ENCODE data around the gene APOBEC3G.
A peak's percentile ranks its signal among the peaks of the same experiment; 100 is the strongest.

Gene APOBEC3G

GRCh38 chr22:39090426-39091064 lies 13.5 kb downstream of the APOBEC3G start:
- DNase-seq (ENCODE audit: low read depth in 2 of 2) = peak; percentile 75 to 77

GRCh38 chr22:39091126-39092081 lies 14.3 kb downstream of the APOBEC3G start:
- no peak for DNase-seq (ENCODE audit: low read depth in 2 of 2)

DNA sequence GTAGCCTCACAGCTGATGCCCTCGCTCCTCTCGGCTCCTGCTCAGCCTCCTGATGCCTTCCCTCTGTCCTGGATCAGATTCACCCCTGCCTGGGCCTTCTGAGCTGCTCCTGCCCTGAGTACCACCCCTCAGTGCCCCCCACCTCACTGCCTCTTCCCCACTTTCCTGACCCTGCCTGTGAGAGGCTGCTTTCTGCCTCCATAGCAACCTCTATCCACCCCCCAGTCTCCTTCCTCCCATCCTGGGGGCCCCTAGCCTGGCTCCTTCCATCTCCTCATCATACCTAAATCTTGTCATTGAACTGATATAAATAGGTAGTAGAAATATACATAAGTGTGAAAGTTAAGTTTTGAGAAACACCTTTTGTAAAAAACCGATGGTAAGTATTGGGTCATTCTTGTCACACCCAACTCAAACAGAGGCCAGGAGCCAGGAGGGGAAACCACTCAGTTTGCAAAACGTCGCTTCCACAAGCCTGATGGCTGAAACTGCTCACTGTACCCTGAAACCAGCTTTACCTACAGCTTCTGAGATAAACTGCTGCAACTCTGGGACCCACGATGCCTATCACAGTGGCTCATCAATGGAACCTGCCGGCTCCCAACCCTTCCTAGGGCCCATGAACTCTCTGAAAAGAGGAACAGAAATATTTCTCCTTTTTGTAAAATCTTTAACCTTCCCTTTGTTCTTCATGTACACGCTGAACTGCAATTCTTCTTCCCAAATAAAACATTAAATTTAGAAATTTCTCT lies 15.2 kb downstream of the APOBEC3G start:
- no peak for DNase-seq (ENCODE audit: low read depth in 2 of 2)

DNA sequence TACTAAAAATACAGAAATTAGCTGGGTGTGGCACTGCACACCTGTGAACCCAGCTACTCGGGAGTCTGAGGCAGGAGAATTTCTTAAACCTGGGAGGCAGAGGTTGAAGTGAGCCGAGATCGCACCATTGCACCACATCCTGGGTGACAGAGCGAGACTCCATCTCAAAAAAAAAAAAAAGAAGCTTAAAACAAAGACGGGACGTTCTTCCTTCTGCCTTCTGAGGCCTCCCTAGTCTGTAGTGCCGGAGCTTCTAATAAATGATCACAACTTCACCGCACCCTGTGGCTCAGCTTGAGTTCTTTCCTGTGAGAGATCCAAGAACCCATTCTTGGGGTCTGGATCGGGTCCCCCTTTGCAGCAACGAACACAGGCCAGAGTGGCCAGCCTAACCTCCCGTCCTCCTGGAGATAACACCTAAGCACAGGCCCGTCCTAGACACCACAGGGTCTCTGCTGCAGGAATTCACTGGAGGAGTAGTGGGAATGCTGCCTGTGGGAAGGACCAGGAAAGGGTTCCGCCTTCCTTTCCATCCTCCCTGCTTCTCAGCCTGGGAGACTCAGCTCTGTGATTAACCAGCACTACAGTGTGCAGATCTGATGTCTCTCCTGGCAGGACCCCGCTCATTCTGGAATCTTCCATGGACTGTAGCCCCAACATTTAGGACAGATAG lies 17.8 kb downstream of the APOBEC3G start:
- no peak for DNase-seq (ENCODE audit: low read depth in 2 of 2)

DNA sequence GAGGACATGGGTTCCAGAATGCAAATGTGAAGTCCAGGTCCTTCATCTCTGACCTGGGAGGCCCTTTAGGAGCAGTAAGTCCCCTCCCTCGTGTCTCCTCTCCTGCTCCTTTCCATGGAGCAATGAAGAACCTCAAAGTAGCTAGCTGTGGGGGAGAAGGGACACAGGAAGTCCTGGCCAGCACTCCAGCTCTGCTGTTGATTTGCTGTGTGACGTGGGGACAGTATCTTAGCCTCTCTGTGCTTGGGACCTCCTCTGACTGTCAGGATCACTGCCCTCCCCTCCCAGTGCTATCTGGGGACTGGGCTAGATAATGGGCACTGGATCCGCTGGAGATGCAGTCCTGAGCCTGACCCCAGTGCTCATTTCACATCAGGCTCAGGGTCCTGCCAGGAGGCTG lies 18.9 kb downstream of the APOBEC3G start:
- no peak for DNase-seq (ENCODE audit: low read depth in 2 of 2)

- no peak for DNase-seq (ENCODE audit: low read depth in 2 of 2)
Observed at GRCh38 chr22:39097098-39098020, 20.3 kb downstream of the APOBEC3G start, which contains the start of gene APOBEC3H. APOBEC3H (plus strand) TSS chr22:39097244; CDS start chr22:39100279, 3,035 bp downstream.

DNA sequence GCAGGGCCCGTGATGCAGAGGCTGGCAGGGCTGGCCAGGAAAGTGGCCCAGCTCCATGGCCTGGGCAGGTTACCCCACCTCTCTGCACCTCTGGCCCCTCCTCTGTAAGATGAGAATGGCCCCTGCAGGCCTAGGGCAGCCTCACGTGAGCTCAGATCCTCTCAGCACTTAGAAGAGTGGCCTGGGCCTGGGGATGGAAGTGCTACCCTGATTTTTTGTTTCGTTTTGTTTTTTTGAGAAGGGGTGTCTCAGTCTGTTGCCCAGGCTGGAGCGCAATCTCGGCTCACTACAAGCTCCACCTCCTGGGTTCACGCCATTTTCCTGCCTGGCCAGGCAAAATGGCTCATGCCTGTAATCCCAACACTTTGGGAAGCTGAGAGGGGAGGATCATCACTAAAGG lies 21.0 kb downstream of the APOBEC3G start:
- DNase-seq (ENCODE audit: low read depth in 2 of 2) = no peak

DNA sequence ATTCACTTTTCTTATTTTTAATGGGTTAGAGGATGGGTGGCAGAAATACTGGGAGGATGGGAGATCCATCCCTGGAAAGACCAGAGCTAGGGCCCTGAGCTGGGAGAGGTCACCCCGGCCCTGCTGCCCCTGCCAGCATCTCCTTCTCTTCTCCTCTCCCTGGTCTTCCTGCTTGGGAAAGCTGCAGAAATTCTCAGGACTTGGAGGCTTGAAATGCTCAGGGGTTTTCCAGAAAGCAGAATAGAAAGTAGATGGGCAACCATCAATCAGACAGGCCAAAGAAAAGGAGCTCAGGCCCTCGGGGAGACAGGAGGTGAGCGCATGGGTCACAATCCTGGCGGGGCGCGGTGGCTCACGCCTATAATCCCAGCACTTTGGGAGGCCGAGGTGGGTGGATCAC lies 21.5 kb downstream of the APOBEC3G start:
- DNase-seq (ENCODE audit: low read depth in 2 of 2) = no peak

DNA sequence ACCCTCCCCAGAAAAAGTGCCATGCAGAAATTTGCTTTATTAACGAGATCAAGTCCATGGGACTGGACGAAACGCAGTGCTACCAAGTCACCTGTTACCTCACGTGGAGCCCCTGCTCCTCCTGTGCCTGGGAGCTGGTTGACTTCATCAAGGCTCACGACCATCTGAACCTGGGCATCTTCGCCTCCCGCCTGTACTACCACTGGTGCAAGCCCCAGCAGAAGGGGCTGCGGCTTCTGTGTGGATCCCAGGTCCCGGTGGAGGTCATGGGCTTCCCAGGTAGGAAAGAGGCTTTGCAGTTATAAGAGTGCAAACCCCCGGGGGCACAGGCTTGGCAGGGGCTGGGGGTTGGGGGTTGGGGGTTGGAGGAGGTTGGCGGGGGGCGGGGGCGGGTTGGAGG lies 24.2 kb downstream of the APOBEC3G start:
- no peak for DNase-seq (ENCODE audit: low read depth in 2 of 2)

- DNase-seq (ENCODE audit: low read depth in 2 of 2) = no peak
Observed at GRCh38 chr22:39103431-39103830, 26.4 kb downstream of the APOBEC3G start.

DNA sequence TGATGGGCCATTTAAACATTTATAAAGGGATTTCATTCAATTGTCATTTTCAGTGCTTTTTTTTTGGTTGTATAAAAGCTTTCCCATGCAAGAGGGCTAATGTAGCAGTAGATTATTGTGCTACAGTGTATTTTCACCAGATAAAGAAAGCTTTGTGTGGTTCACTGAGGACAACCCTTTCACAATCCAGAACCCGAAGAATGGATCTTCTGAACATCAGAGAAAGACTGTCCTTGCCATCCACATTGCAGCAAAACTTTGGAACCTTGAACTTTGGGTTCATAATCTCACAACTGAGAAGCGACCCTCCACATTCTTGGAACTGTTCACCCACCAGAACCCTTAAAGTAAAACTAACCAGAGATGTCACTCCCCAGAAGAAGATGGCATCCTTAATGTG lies 29.3 kb downstream of the APOBEC3G start:
- no peak for DNase-seq (ENCODE audit: low read depth in 2 of 2)

DNA sequence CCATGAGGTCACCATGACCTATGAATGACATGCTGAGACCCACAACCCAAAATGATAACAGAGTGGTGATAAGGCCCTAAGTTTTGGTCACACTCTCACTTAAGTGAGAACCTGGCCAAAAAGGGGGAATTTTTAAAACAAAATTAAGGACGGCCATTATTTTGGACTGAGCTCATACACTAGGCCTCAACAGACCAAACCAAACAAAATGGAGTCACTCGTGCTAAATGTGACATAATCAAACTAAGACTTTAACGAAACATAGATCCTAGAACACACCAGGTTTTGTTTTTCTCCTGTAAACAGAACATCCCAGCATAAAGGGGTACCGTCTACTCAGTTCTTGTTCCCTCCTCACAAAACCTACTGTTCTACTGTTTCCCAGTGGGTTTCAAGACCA lies 31.4 kb downstream of the APOBEC3G start:
- no peak for DNase-seq (ENCODE audit: low read depth in 2 of 2)

- no peak for DNase-seq (ENCODE audit: low read depth in 2 of 2)
Observed at GRCh38 chr22:39109361-39109760, 32.3 kb downstream of the APOBEC3G start.

GRCh38 chr22:39110631-39111561 lies 33.8 kb downstream of the APOBEC3G start:
- no peak for DNase-seq (ENCODE audit: low read depth in 2 of 2)

- DNase-seq (ENCODE audit: low read depth in 2 of 2) = no peak
Observed at GRCh38 chr22:39114112-39114511, 37.0 kb downstream of the APOBEC3G start.

DNA sequence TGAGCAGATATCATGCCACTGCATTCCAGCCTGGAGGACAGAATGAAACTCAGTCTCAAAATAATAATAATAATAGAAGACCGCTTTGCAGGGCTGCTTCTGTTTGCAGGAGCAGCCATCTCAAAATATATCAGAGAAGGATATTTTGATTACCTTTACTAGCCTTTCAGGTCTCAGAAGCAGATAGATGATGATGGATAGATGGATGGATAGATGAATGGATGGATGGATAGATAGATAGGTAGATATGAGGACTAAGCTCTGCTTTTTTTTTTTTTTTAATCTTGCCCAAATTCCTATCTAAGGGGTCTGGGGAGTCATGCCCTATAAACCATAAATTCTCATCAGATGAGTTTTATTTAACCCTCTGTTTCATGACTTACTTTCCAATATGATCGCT lies 38.5 kb downstream of the APOBEC3G start:
- DNase-seq (ENCODE audit: low read depth in 2 of 2) = no peak

DNA sequence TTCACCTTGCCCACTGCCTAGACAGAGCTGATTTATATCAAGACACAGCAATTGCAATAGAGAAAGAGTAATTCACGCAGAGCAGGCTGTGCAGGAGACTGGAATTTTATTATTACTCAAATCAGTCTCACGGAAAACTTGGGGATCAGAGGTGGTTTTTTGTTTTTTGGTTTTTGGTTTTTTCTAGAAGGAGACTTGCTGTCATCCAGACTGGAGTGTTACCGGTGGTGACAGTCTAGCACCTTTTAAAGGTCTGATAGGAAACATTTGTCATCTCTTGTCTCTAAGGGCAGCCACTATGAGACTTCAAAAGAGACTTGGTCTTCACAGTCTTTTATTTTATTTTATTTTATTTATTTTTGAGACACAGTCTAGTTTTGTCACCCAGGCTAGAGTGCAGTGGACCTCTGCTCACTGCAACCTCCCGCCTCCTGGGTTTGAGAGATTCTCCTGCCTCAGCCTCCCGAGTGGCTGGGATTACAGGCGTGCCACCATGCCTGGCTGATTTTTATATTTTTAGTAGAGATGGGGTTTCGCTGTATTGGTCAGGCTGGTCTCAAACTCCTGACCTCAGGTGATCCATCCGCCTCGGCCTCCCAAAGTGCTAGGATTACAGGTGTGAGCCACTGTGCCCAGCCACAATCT lies 39.0 kb downstream of the APOBEC3G start:
- no peak for DNase-seq (ENCODE audit: low read depth in 2 of 2)

- peak; percentile 48 to 71 for DNase-seq (ENCODE audit: low read depth in 2 of 2)
Observed at GRCh38 chr22:39117585-39118191, 40.6 kb downstream of the APOBEC3G start.

DNA sequence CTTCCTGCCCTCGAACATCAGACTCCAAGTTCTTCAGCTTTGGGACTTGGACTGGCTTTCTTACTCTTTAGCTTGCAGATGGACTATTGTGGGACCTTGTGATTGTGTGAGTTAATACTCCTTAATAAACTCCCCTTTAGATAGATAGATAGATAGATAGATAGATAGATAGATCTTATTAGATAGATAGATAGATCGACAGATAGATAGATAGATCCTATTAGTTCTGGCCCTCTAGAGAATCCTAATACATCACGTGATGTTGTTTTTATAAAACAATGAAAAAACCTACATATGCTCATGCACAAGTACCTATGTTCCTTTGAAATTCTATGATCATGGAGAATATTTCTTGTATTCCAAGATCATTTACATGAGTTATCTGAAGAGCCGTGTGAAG lies 43.9 kb downstream of the APOBEC3G start:
- DNase-seq (ENCODE audit: low read depth in 2 of 2) = no peak

All from stimulated activated CD8-positive, alpha-beta memory T cell treated with anti-CD3 and anti-CD28 coated beads, Interleukin-15, amount 100 ng/mL, for 4 hours (primary cell).